ENCODE results near the gene WDR77.

WDR77 gene

GRCh38 chr1:111448918-111449702 lies at the start of gene WDR77, which contains the start of gene ATP5PB:
Gene WDR77, minus strand, starts transcription at chr1:111449256. Its CDS starts 87 bp downstream, at chr1:111449169.
Gene ATP5PB, plus strand, starts transcription at chr1:111449464. Its CDS starts 78 bp downstream, at chr1:111449542.
- DNase-seq = peak; percentile 93

- DNase-seq = no peak
Measured at GRCh38 chr1:111497592-111497991, 48.5 kb upstream of the WDR77 start.

- DNase-seq = no peak
Measured at GRCh38 chr1:111496398-111496797, 47.3 kb upstream of the WDR77 start.

- no peak for DNase-seq
Measured at GRCh38 chr1:111491070-111491469, 42.0 kb upstream of the WDR77 start.

GRCh38 chr1:111490220-111490619 lies 41.2 kb upstream of the WDR77 start:
- no peak for DNase-seq

- DNase-seq = no peak
Measured at GRCh38 chr1:111489604-111490003, 40.5 kb upstream of the WDR77 start.

GRCh38 chr1:111488669-111489068 lies 39.6 kb upstream of the WDR77 start:
- no peak for DNase-seq

GRCh38 chr1:111487133-111487532 lies 38.1 kb upstream of the WDR77 start:
- no peak for DNase-seq

- no peak for DNase-seq
Measured at GRCh38 chr1:111486431-111486830, 37.4 kb upstream of the WDR77 start.

- DNase-seq = no peak
Measured at GRCh38 chr1:111484391-111485026, 35.5 kb upstream of the WDR77 start.

- DNase-seq = no peak
Measured at GRCh38 chr1:111483876-111484275, 34.8 kb upstream of the WDR77 start.

GRCh38 chr1:111483166-111483565 lies 34.1 kb upstream of the WDR77 start:
- DNase-seq = no peak

- no peak for DNase-seq
Measured at GRCh38 chr1:111481387-111482221, 32.5 kb upstream of the WDR77 start.

GRCh38 chr1:111480674-111481073 lies 31.6 kb upstream of the WDR77 start:
- no peak for DNase-seq

- no peak for DNase-seq
Measured at GRCh38 chr1:111476761-111477309, 27.8 kb upstream of the WDR77 start.

- DNase-seq = no peak
Measured at GRCh38 chr1:111476214-111476613, 27.2 kb upstream of the WDR77 start.

GRCh38 chr1:111475701-111476100 lies 26.6 kb upstream of the WDR77 start:
- no peak for DNase-seq

- no peak for DNase-seq
Measured at GRCh38 chr1:111474521-111474920, 25.5 kb upstream of the WDR77 start.

GRCh38 chr1:111474106-111474505 lies 25.1 kb upstream of the WDR77 start:
- no peak for DNase-seq

GRCh38 chr1:111471538-111471937 lies 22.5 kb upstream of the WDR77 start:
- no peak for DNase-seq

- DNase-seq = no peak
Measured at GRCh38 chr1:111471012-111471411, 22.0 kb upstream of the WDR77 start.

GRCh38 chr1:111470596-111470995 lies 21.5 kb upstream of the WDR77 start:
- no peak for DNase-seq

GRCh38 chr1:111469539-111469938 lies 20.5 kb upstream of the WDR77 start:
- no peak for DNase-seq
